WTC11 (cell line): ENCODE data around the gene PDLIM1. TPM values are rescaled to one million over a fixed set of nuclear protein-coding genes. Genes with fewer than 3 reads are reported as not detected.

Experiments
- total RNA-seq: library from RNA; stranded (reverse); gene quantifications from 3 replicates; pipeline ENCODE4 v1.2.3, GENCODE V29; 2021

PDLIM1 gene
- total RNA-seq, 1 experiment from 2014 or later, result 223 TPM

Other genes with a start within 250 kb of the PDLIM1 start
- gene CYP2C8, start 221.5 kb downstream of the PDLIM1 start, total RNA-seq, result 0.46 to 0.81 TPM (median 0.69 TPM) in 3 replicates
- gene ACSM6, start 96.8 kb downstream of the PDLIM1 start, total RNA-seq, result 0.11 to 0.14 TPM in 2 of 3 replicates, not detected in the other